Neural cell (in vitro differentiated cells): ENCODE results near the gene FREY1. TPM values are rescaled to one million over a fixed set of nuclear protein-coding genes. Genes with fewer than 3 reads are reported as not detected.

Experiments used
- H2AFZ ChIP-seq: fragments of 200-600, 300-800 bp; sonication (generic), shearing (Covaris generic); 2 replicates; pipeline ENCODE4 v1.6.0; 2014; ENCODE audit warnings: low read depth, mild to moderate bottlenecking, antibody characterized with exemption, low read length, moderate library complexity
- H3F3A ChIP-seq: fragments of 200-600 bp; shearing (Covaris generic); 2 replicates; pipeline ENCODE4 v1.6.1; 2016; ENCODE audit warnings: mild to moderate bottlenecking, moderate library complexity, mixed read lengths, antibody characterized with exemption, low read length; ENCODE audit not compliant: insufficient read depth, poor library complexity, severe bottlenecking
- H3K27ac ChIP-seq: fragments of 200-600, 300-800 bp; sonication (generic), shearing (Covaris generic); 2 replicates; pipeline ENCODE4 v1.5.1; 2014; ENCODE audit warnings: mild to moderate bottlenecking, low read length, moderate library complexity
- H3K27me3 ChIP-seq: fragments of 300-800, 200-600 bp; sonication (generic), shearing (Covaris generic); 2 replicates; pipeline ENCODE4 v1.6.0; 2014; ENCODE audit warnings: mild to moderate bottlenecking, low read depth, low read length, moderate library complexity; ENCODE audit not compliant: insufficient read depth
- H3K36me3 ChIP-seq: fragments of 300-800, 200-600 bp; sonication (generic), shearing (Covaris generic); 2 replicates; pipeline ENCODE4 v1.5.1; 2014; ENCODE audit warnings: mild to moderate bottlenecking, antibody characterized with exemption, low read length, moderate library complexity; ENCODE audit not compliant: insufficient read depth
- H3K4me2 ChIP-seq: fragments of 300-800, 200-600 bp; sonication (generic), shearing (Covaris generic); 2 replicates; pipeline ENCODE4 v1.6.0; 2014; ENCODE audit warnings: mild to moderate bottlenecking, low read length
- H3K4me3 ChIP-seq: fragments of 300-800, 200-600 bp; sonication (generic), shearing (Covaris generic); 2 replicates; pipeline ENCODE4 v1.5.1; 2014; ENCODE audit warnings: mild to moderate bottlenecking, low read length, moderate library complexity
- H3K79me2 ChIP-seq: fragments of 200-600 bp; shearing (Covaris generic); replicated peaks from 2 replicates; pipeline ENCODE4 v1.6.0; 2014; ENCODE audit warnings: mild to moderate bottlenecking, low read length, moderate library complexity; ENCODE audit not compliant: insufficient read depth
- H3K9ac ChIP-seq: fragments of 300-800, 200-600 bp; sonication (generic), shearing (Covaris generic); 2 replicates; pipeline ENCODE4 v1.6.1; 2016; ENCODE audit warnings: mild to moderate bottlenecking, low read length, mixed read lengths
- H3K9me2 ChIP-seq: fragments of 200-600 bp; shearing (Covaris generic); 2 replicates; pipeline ENCODE4 v1.6.1; 2016; ENCODE audit warnings: mild to moderate bottlenecking, low read length, mixed read lengths; ENCODE audit not compliant: insufficient read depth
- H3K9me3 ChIP-seq: fragments of 200-600, 300-800 bp; sonication (generic), shearing (Covaris generic); 2 replicates; pipeline ENCODE4 v1.6.1; 2016; ENCODE audit warnings: mild to moderate bottlenecking, mixed run types, low read length, moderate library complexity, mixed read lengths
- H4K20me1 ChIP-seq: fragments of 200-600 bp; shearing (Covaris generic); 2 replicates; pipeline ENCODE4 v1.6.1; 2016; ENCODE audit warnings: mild to moderate bottlenecking, mixed run types; ENCODE audit not compliant: insufficient read depth
- CTCF ChIP-seq: fragments of 450-650 bp; IDR thresholded peaks from 2 replicates; pipeline ENCODE4 v1.5.1; 2014; ENCODE audit warnings: antibody characterized with exemption, mild to moderate bottlenecking, moderate library complexity; ENCODE audit not compliant: poor library complexity, severe bottlenecking
- EP300 ChIP-seq: fragments of 450-650 bp; conservative IDR thresholded peaks from 2 replicates; pipeline ENCODE4 v1.6.1; 2014; ENCODE audit warnings: antibody characterized with exemption, mild to moderate bottlenecking, moderate library complexity; ENCODE audit not compliant: poor library complexity, severe bottlenecking
- EZH2 ChIP-seq: fragments of 200-600, 300-800 bp; shearing (Covaris generic), sonication (generic); IDR thresholded peaks from 2 replicates; pipeline ENCODE4 v1.6.1; 2014; ENCODE audit warnings: antibody characterized with exemption, low read length, borderline replicate concordance, mild to moderate bottlenecking; ENCODE audit not compliant: insufficient read depth, poor library complexity, severe bottlenecking
- MXI1 ChIP-seq: fragments of 450-650 bp; conservative IDR thresholded peaks from 2 replicates; pipeline ENCODE4 v1.6.1; 2014; ENCODE audit warnings: antibody characterized with exemption, mild to moderate bottlenecking; ENCODE audit not compliant: poor library complexity, severe bottlenecking
- POLR2AphosphoS5 ChIP-seq: IDR thresholded peaks from 2 replicates; pipeline ENCODE4 v1.6.1; 2012
- RAD21 ChIP-seq: fragments of 450-650 bp; conservative IDR thresholded peaks from 2 replicates; pipeline ENCODE4 v1.6.1; 2014; ENCODE audit warnings: antibody characterized with exemption, mild to moderate bottlenecking, moderate library complexity
- REST ChIP-seq: IDR thresholded peaks from 2 replicates; pipeline ENCODE4 v1.6.1; 2012; ENCODE audit warnings: borderline replicate concordance
- SMC3 ChIP-seq: fragments of 450-650 bp; conservative IDR thresholded peaks from 2 replicates; pipeline ENCODE4 v1.6.1; 2014; ENCODE audit warnings: antibody characterized with exemption, mild to moderate bottlenecking, moderate library complexity; ENCODE audit not compliant: poor library complexity
- TAF1 ChIP-seq: IDR thresholded peaks from 2 replicates; pipeline ENCODE4 v1.6.1; 2012; ENCODE audit warnings: low read depth
- polyA plus RNA-seq: library from polyadenylated mRNA; depleted of rRNA; stranded (reverse); fragments of >200 nt; gene quantifications from 2 replicates; pipeline ENCODE4 v1.2.3, GENCODE V29; 2014

Gene FREY1
- polyA plus RNA-seq, 1 donor from 2014 or later, result not detected

GRCh38 chr11:45881708-45882368 lies 25.2 kb downstream of the FREY1 start:
- Histone ChIP-seq H4K20me1 (no peaks in the 10 kb centered on the region), H3F3A (no peaks in the 10 kb centered on the region), H3K9me2 (no peaks in the 10 kb centered on the region), H3K9ac (no peak overlapping the region), H3K4me3 (no peak overlapping the region), H3K36me3 (no peaks in the 10 kb centered on the region), H3K79me2 (peaks cover 12% of the 10 kb centered on the region), H3K27ac (no peak overlapping the region), H3K4me2 (no peak overlapping the region), H2AFZ (no peak overlapping the region), H3K9me3 (no peaks in the 10 kb centered on the region), H3K27me3 (no peaks in the 10 kb centered on the region)
- no peak for TF ChIP-seq SMC3
- no peak for TF ChIP-seq CTCF
- TF ChIP-seq EP300, result no peak
- no peak for TF ChIP-seq MXI1
- no peak for TF ChIP-seq RAD21
- TF ChIP-seq EZH2, result no peak
- TF ChIP-seq REST, result no peak
- TF ChIP-seq TAF1, result no peak
- TF ChIP-seq POLR2AphosphoS5, result no peak

GRCh38 chr11:45880772-45881570 lies 26.1 kb downstream of the FREY1 start:
- Histone ChIP-seq H3K9me2 (no peaks in the 10 kb centered on the region), H3K79me2 (peaks cover 3% of the 10 kb centered on the region), H3K4me2 (no peak overlapping the region), H3K27ac (peak overlapping the region; percentile 51), H3K27me3 (no peaks in the 10 kb centered on the region), H3K4me3 (peak overlapping the region; percentile 18), H3K9me3 (no peaks in the 10 kb centered on the region), H2AFZ (no peak overlapping the region), H3K36me3 (no peaks in the 10 kb centered on the region), H3K9ac (no peak overlapping the region), H4K20me1 (no peaks in the 10 kb centered on the region), H3F3A (no peaks in the 10 kb centered on the region)
- TF ChIP-seq CTCF (no peak), EZH2 (no peak), SMC3 (no peak), MXI1 (no peak), POLR2AphosphoS5 (no peak), RAD21 (no peak), TAF1 (no peak), REST (no peak), EP300 (no peak)
